IMR-90 (cell line): Measurements from ENCODE around the gene GPR21.

Source experiments
- BHLHE40 ChIP-seq: fragments of 150-350 bp; IDR thresholded peaks from 2 replicates; pipeline ENCODE4 v1.6.1; 2016; ENCODE audit warnings: mild to moderate bottlenecking, low read depth, low read length
- CEBPB ChIP-seq: IDR thresholded peaks from 2 replicates; pipeline ENCODE4 v1.6.1; 2012; ENCODE audit warnings: low read depth, low read length, improper control_type of control experiment
- CTCF ChIP-seq: conservative IDR thresholded peaks from 2 replicates; pipeline ENCODE4 v1.5.1; 2012; ENCODE audit warnings: mild to moderate bottlenecking, low read depth, low read length, improper control_type of control experiment
- ELK1 ChIP-seq: fragments of 150-350 bp; IDR thresholded peaks from 2 replicates; pipeline ENCODE4 v1.6.1; 2016; ENCODE audit warnings: low read depth, mild to moderate bottlenecking, low read length, moderate library complexity, borderline replicate concordance
- FOS ChIP-seq: fragments of 150-350 bp; IDR thresholded peaks from 2 replicates; pipeline ENCODE4 v1.6.1; 2016; ENCODE audit warnings: low read depth, low read length
- MAZ ChIP-seq: IDR thresholded peaks from 2 replicates; pipeline ENCODE4 v1.6.1; 2012; ENCODE audit warnings: low read depth, mild to moderate bottlenecking, low read length, improper control_type of control experiment, moderate library complexity, borderline replicate concordance
- MXI1 ChIP-seq: IDR thresholded peaks from 2 replicates; pipeline ENCODE4 v1.6.1; 2012; ENCODE audit warnings: low read depth, mild to moderate bottlenecking, low read length, moderate library complexity, borderline replicate concordance
- NFE2L2 ChIP-seq: fragments of 150-350 bp; IDR thresholded peaks from 2 replicates; pipeline ENCODE4 v1.6.1; 2016; ENCODE audit warnings: low read depth, mild to moderate bottlenecking, low read length
- POLR2A ChIP-seq: IDR thresholded peaks from 2 replicates; pipeline ENCODE4 v1.6.1; 2012; ENCODE audit warnings: mild to moderate bottlenecking, low read depth, low read length
- RAD21 ChIP-seq: IDR thresholded peaks from 2 replicates; pipeline ENCODE4 v1.6.1; 2012; ENCODE audit warnings: low read length, improper control_type of control experiment
- RCOR1 ChIP-seq: IDR thresholded peaks from 2 replicates; pipeline ENCODE4 v1.6.1; 2012; ENCODE audit warnings: mild to moderate bottlenecking, low read length, improper control_type of control experiment; ENCODE audit not compliant: insufficient replicate concordance
- RFX5 ChIP-seq: IDR thresholded peaks from 2 replicates; pipeline ENCODE4 v1.8.0; 2012; ENCODE audit warnings: low read depth, mild to moderate bottlenecking, low read length, moderate library complexity
- SMC3 ChIP-seq: fragments of 150-350 bp; IDR thresholded peaks from 2 replicates; pipeline ENCODE4 v1.6.1; 2016; ENCODE audit warnings: low read depth, mild to moderate bottlenecking, antibody characterized with exemption, low read length, moderate library complexity
- USF2 ChIP-seq: fragments of 150-350 bp; IDR thresholded peaks from 2 replicates; pipeline ENCODE4 v1.6.1; 2017; ENCODE audit warnings: mild to moderate bottlenecking, antibody characterized with exemption, low read length, low read depth

- no peak for TF ChIP-seq CTCF
- no peak for TF ChIP-seq POLR2A
- TF ChIP-seq RCOR1, result no peak
- TF ChIP-seq NFE2L2, result no peak
- TF ChIP-seq BHLHE40, result no peak
- no peak for TF ChIP-seq RAD21
- no peak for TF ChIP-seq SMC3
- TF ChIP-seq MXI1, result no peak
- no peak for TF ChIP-seq ELK1
- TF ChIP-seq MAZ, result no peak
- TF ChIP-seq RFX5, result no peak
- no peak for TF ChIP-seq USF2
- TF ChIP-seq CEBPB, result no peak
- no peak for TF ChIP-seq FOS
Observed at GRCh38 chr9:123011380-123011779, 22.1 kb upstream of the GPR21 start.
